Measurements from ENCODE around the gene MON2. TPM values are rescaled to one million over a fixed set of nuclear protein-coding genes. Genes with fewer than 3 reads are reported as not detected.
A peak's percentile ranks its signal among the peaks of the same experiment; 100 is the strongest.

The MON2 gene
- total and polyA plus RNA-seq, 2 of the 13 experiments (the other 11 are each of a cell fraction or from before 2014, with no cell fraction given): 10.5 to 24.8 TPM

- TF ChIP-seq TOPORS (CRISPR knock-in tag; IDR thresholded peaks at IDR 0.05) (peak; percentile 37; the same call in 1 of the 2 replicates), ZNF484 (CRISPR knock-in tag; IDR thresholded peaks at IDR 0.05; ENCODE audit: borderline replicate concordance, low read depth) (no peak; the same call in 1 of the 2 replicates), GATA4 (IDR thresholded peaks at IDR 0.05; ENCODE audit: borderline replicate concordance, low read depth) (no peak), ZNF879 (CRISPR knock-in tag; IDR thresholded peaks at IDR 0.05) (peak; percentile 71; the same call in 1 of the 2 replicates), NFKB2 (CRISPR knock-in tag; IDR thresholded peaks at IDR 0.05; ENCODE audit: borderline replicate concordance) (peak; percentile 5; the same call in 1 of the 2 replicates), TFAP4 (IDR thresholded peaks at IDR 0.05; ENCODE audit: borderline replicate concordance, low read depth) (no peak), TEAD2 (CRISPR knock-in tag; IDR thresholded peaks at IDR 0.05) (peak; percentile 9; the same call in 1 of the 2 replicates), TRIM24 (CRISPR knock-in tag; IDR thresholded peaks at IDR 0.05) (no peak), ZNF605 (CRISPR knock-in tag; IDR thresholded peaks at IDR 0.05) (no peak), MLX (CRISPR knock-in tag; IDR thresholded peaks at IDR 0.05) (0 out of 2 replicates have a peak, but pooled peaks have one; percentile 32), RORA (CRISPR knock-in tag; IDR thresholded peaks at IDR 0.05) (no peak), DBP (CRISPR knock-in tag; IDR thresholded peaks at IDR 0.05; ENCODE audit: not compliant biosample characterization) (peak; percentile 17), ARNT2 (CRISPR knock-in tag; IDR thresholded peaks at IDR 0.05; ENCODE audit: low read depth) (0 out of 2 replicates have a peak, but pooled peaks have one; percentile 7), KLF6 (CRISPR knock-in tag; IDR thresholded peaks at IDR 0.05) (0 out of 2 replicates have a peak, but pooled peaks have one; percentile 36), RCOR2 (CRISPR knock-in tag; IDR thresholded peaks at IDR 0.05) (no peak), AGO2 (optimal IDR thresholded peaks at IDR 0.05; ENCODE audit: low read depth, low read length) (peak; percentile 92), SMAD1 (CRISPR knock-in tag; IDR thresholded peaks at IDR 0.05; ENCODE audit: borderline replicate concordance, low read depth) (0 out of 2 replicates have a peak, but pooled peaks have one; percentile 30), ATF1 (CRISPR knock-in tag; IDR thresholded peaks at IDR 0.05) (no peak), MAFK (conservative IDR thresholded peaks at IDR 0.05 in 1 of 2, IDR thresholded peaks at IDR 0.05 in 1 of 2; ENCODE audit: low read length in 2 of 2) (no peak), ZNF329 (CRISPR knock-in tag; IDR thresholded peaks at IDR 0.05; ENCODE audit: low read depth) (0 out of 2 replicates have a peak, but pooled peaks have one; percentile 9), ZNF543 (CRISPR knock-in tag; IDR thresholded peaks at IDR 0.05) (0 out of 2 replicates have a peak, but pooled peaks have one; percentile 19), CENPX (CRISPR knock-in tag; IDR thresholded peaks at IDR 0.05) (no peak)
- TF ChIP-seq, protein P1, sequence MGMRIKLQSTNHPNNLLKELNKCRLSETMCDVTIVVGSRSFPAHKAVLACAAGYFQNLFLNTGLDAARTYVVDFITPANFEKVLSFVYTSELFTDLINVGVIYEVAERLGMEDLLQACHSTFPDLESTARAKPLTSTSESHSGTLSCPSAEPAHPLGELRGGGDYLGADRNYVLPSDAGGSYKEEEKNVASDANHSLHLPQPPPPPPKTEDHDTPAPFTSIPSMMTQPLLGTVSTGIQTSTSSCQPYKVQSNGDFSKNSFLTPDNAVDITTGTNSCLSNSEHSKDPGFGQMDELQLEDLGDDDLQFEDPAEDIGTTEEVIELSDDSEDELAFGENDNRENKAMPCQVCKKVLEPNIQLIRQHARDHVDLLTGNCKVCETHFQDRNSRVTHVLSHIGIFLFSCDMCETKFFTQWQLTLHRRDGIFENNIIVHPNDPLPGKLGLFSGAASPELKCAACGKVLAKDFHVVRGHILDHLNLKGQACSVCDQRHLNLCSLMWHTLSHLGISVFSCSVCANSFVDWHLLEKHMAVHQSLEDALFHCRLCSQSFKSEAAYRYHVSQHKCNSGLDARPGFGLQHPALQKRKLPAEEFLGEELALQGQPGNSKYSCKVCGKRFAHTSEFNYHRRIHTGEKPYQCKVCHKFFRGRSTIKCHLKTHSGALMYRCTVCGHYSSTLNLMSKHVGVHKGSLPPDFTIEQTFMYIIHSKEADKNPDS (CRISPR knock-in tag; IDR thresholded peaks at IDR 0.05): no peak
Observed at GRCh38 chr12:62603061-62603810, 136.6 kb downstream of the MON2 start (continued).
